Stimulated activated CD8-positive, alpha-beta memory T cell treated with anti-CD3 and anti-CD28 coated beads, Interleukin-4, amount 100 ng/mL, for 24 hours (primary cell): ENCODE measurements around the gene PAPPA.

ENCODE experiments used
- DNase-seq: peaks from one replicate; pipeline ENCODE4 v3.0.0-alpha.2; 2020; ENCODE audit warnings: low read depth

PAPPA gene

DNA sequence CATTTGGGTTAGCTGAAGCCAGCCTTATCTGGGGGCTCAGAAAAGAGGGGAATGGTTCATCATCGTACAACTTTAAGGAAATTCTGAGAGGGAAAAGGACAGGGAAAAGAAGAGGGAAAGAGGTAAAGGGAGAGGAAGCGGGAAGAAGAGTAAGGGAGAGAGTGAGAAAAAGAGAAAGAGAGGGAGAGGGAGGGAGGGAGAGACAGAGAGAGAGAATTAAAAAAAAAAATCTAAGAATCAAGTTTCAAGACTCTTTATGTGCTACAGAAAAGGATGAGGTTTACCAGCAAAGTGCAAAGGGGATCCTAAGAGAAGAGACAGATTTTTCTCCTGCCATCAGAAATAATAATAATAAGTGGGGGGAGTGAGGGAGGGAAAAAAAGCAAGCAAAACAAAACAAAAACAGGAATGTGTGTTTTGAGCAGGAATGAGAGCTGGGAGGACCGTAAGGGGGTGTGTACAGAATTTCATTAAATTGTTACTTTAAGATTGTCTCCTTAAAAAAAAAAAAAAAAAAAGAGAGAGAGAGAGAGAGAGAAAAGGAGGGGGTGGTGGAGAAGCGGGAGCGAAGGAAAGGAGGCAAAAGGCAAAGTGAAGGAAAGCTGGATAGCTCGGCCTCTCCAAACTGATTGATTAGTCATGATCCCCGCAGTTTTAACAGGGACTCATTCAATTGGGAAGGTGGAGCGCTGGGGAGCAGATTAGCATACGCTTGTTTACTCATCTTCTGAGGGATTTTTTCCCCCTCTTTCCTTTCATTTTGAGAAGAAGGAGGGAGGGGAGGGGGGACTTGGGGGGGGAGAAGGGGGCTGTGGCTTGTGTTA is 438 bp upstream of the PAPPA start:
- no peak for DNase-seq

DNA sequence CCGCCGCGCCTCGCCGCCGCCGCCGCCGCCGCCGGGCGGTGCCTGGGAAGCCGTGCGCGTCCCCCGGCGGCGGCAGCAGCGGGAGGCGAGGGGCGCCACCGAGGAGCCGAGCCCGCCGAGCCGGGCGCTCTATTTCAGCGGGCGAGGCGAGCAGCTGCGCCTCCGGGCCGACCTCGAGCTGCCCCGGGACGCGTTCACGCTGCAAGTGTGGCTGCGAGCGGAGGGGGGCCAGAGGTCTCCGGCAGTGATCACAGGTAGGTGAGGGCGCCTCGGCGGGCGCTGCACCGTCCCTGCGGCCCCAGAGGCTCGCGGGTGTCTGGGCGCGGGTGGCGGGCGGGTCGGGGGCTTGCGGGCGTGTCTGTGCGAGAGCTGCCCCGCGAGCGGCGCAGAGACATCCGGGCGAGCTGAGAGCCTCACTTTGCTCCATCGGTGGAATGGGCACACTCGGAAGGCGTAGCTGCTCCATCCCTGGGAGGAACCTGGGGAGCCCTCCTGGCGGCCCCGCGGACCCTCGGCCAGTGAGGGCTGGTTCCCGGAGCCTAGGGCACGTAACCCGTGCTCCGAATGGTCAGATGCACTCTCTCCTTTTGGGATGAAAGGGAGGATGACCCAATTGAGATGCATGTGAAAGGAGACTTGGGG is 864 bp downstream of the PAPPA start:
- no peak for DNase-seq

DNA sequence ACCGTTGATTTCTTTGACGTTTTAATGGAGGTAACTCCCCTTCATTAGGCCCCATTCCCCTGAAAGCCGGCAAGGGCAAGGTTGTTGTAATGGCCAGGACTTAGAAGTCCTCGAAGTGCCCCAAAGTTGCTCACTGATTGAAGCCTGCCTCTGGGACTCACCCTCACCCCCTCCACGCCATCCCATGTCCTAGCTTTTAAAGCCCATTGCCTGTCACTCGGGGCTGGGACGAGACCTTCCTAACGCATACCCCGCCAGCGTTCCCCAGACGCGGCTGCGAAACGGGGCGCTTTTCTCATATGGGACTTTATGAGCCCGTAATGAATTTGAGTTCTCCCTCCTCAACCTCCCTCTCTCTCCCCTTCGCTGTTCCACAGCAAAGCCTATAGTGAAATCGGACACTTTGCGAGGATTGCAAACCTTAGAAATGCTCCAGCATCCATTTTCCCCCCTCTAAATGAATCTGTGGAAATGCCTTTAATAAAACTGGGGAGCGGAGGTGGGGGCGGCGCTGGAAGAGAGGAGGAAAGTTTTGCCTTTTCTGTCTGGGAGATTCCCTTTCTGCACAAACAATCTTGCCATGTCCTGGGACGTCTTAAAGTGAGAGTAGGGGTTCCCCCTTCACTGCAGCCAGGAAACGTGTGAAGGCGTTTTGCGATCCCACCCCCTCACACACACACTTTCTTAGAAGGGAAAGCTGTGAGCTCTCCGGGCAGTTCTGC is 1.5 kb downstream of the PAPPA start:
- DNase-seq, result no peak

DNA sequence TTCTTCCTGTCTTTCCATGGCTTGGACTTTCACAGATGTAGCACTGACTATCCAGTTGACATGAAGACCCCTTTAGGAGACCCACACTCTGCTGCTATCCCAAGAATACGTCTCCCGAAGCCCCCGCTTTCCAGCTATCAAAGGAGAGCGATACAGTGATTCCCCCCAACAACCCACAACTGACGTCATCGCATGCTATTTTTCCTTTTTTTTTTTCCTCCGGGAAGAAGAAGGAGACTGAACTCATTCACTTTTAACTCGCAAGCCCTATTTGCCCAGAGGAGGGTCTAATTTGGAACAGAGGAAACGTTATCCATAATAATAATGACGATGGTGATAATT is 2.1 kb downstream of the PAPPA start:
- no peak for DNase-seq

DNA sequence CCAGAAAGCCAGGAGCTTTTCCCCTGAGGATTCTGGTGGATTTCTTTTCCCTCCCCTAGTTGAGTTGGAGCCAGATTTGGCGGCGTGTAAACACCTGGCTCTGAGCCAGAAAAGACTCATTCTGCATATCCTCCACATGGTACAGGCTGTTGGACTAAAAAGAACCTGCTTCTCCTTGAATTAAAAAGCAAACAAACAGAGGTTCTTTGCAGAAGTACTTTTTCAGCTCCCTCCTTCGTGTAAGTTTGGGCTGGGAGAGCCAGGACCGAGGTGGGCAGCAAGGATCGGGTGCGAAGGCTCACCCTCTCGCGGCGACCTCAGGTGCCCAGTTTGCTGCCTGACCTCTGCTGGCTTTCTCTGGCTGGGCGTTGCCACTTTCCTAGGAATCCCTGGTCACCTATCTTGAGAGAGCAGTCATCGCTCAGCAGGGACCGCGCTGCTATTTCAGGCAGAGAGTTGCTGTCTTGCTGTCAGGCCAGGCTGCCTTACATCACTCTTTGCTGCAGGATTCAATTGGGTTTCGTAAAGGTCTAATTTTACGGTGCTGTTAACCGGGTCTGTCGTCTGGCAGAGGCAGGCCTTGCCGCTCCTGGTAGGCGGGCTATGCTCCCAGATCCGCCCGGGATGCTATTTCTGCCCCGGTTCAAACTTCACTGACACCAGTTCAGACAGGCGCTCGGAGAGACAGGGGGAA is 3.2 kb downstream of the PAPPA start:
- no peak for DNase-seq

DNA sequence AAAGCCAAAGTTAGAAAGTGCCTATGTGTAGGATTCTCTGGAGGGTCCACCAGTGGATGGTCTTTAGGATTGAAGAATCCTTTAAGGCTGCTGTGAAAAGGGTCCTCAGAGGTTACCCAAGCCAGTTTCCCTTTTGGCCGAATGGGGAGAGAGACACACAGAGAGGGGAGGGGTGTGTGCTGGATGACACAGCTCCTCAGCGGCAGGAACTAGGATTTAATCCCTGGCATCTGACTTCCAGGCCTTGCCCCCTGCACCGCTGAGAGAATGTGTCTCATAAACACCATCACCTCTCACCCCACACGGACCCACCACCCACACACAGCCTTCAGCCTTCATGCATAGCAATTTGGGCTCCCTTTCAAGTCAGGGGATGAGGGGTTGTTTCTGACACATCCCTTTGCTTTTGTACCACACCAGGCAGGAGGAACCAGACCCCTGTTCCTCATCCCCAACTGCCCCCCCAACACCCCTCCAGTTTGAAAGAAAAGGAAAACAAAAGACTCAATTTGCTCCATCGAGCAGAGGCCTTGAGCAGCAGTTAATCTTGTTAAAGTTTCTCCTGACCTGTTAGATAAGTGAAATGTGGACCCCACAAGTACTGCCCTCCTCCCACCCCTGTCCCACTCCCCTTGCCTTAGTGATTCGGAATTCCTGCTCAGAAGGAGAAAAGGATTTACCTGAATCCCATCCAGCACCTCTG is 4.0 kb downstream of the PAPPA start:
- no peak for DNase-seq

DNA sequence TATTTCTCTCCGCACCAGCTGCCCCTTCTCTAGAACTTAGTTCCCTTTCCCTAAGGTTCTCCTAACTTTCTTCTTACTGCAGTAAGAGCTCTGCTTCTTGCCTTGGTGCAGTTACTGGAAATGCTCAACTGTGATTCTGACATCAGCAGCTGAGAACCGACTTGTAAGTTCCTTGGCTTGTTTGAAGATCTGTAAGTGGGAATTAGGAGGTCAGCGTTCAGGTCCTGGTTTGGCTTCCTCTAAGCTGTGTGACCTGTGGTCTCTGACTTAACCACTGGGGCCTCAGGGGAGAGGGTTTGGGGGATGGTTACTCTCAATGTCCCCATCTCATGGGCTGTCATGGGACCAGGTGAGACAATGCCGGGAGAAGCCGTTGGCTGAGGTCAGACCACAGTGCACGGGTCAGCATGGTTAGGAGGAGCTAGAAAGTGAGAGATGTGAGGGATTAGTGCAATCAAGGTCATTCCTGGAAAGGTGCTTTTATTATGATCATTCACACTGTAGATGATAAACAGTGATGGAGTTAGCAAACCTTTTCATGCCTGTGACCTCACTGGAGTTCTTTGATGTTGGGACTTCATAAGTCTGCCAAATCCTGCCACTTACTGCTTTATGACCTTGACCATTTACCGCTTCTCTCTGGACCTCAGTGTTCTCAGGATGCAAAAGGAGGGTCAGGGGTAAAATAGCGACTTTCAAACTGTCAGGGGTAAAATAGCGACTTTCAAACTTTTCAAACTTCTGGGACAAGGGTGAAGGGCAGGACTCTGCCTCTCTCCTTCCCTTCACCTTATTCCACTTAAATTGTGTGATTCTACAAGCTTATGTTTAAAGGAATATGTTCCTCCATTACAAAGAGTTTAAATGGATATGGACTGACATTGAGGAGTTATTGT is 7.3 kb downstream of the PAPPA start:
- no peak for DNase-seq

DNA sequence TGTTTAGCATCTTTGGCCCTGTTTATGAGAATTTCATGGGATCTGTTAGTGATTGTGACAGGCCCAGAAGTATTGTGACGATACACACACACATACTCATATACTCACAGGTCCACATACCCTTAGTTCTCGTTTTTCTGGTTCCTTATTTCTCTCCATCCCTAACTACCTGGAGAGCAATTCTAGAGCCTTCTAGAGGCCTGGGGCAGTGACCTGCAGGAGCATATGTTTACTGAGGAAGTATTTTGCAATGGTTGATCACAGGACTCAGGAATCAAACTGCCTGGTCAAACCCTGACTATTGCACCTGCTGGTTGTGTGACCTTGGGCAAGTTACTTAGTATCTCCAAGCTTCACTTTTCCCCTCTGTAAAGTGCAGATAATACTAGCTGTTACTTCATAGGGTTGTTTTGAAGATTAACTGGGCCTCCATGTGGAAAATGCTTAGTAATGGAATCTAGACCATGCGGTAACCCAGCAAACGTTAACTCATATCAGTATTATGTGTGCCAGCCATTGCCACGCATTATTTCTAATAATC is 8.7 kb downstream of the PAPPA start:
- DNase-seq, result no peak

DNA sequence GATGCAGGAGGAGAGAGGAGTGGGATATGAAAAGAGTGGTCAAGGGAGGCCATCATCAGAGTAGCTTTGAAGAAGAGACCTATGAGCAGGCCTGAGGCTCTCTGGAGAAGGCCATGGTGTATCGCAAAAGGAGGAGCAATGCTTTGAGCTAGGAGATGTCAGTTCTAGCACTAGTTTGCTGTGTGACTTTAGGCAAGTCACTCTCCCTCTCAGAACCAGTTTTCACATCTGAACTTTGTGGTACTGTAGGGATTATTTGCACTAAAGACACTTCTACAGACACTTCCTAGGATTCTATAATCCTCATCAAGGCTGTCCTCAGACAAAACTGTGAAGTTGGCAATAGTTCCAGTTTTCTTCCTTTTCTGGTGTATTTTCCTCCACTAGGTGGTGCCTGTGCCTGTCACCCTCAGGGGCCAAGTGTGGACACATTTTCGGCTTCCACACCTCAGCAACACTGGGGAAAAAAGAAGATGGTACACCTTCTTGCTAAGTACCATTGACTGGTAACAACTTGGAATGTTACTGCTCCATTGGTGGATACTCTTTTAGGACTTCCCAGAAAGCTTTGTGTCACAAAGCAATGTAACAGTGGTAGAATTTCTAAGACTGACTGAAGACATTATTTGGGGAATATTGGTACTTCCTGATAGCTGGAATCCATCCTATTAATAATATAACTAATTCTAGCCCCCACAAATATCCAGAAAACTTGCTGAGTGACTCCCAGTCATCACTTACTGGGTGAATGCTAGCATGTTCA is 9.9 kb downstream of the PAPPA start:
- DNase-seq, result no peak

DNA sequence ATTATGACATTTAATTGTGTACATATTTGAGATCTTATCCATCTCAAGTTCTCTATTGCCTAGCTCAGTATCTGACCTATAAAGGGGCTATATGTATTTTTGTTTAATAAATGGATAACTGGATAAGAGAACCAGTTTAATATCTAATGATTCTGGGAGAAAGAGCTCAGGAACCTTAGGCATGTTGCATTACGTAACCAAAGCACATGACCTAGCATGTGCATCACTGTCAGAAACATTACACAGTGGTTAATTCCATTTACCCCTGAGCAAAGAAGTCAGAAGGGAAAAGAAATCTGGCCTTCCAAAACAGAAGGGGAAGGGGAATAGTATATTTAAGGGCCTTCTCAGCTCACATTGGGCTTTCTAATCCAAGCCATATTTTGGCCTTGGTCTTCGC is 12.3 kb downstream of the PAPPA start:
- DNase-seq, result no peak

DNA sequence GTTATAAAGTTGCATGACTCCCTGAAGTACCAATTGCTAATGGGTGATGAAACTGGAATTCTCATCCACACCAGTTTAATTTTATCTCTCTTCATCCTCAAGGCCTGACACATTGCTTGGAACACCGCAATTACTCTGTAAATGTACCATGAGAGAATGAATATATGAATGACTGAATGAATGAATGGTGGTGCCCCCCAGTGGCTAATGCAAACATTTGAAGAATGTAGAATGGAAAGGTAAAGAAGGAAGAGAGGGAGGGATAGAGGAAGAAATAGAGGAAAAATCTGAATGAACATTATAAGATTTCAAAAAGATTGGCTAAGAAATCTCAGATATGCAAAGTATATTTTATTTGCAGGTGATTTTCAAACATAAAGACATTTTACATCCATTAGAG is 13.1 kb downstream of the PAPPA start:
- no peak for DNase-seq

DNA sequence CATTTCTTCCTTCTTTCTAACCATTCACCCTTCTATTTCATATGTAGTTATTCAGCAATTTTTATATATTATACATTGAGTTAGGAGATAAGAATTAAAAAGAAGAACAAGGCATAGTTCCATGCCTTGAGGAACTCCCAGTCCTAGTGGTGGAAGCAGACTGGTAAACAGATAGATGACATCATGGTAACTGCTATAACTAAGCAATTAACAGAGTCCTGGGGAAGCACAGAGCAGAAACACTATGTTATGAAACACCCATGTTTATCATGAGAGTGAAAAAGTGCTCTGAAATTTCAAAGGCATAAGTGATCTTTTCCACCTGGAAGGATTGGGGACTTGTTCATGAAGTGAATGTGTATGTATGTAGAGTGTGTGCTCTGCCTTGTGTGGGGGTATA is 14.6 kb downstream of the PAPPA start:
- no peak for DNase-seq

DNA sequence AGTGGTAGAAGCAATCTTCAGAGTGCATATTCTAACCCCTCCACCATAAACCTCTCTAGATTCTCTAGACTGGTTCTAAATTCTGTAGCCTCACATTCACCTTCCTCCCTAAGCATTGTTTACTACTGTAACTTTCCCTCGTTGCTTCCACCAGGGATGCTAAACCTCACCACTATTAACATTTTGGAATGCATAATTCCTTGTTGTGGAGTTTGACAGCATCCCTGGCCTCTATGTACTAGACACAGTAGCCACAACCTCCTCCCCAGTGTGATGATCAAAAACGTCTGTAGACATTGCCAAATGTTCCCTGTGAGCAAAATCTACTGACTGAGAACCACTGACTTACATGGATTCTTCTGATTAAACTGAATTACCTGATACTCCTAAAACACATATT is 18.6 kb downstream of the PAPPA start:
- DNase-seq, result no peak

DNA sequence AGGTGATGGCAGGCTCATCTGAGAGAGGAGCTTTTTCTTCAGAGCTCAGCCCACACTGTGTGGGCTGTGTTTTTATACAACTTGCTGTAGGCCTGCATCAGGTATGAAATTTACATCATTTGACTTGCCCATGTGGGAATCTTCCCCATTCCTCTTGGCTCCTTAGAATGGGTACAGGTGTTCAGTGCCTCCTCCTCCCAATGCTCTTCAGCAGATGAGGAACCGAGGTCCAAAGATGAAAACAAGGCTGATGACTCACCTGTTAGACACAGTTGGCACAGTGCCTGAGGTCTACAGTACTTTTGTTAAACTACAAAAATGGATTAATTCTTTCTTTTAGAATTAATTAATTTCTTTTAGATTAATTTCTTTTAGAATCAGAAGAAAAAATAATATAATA is 20.8 kb downstream of the PAPPA start:
- no peak for DNase-seq

DNA sequence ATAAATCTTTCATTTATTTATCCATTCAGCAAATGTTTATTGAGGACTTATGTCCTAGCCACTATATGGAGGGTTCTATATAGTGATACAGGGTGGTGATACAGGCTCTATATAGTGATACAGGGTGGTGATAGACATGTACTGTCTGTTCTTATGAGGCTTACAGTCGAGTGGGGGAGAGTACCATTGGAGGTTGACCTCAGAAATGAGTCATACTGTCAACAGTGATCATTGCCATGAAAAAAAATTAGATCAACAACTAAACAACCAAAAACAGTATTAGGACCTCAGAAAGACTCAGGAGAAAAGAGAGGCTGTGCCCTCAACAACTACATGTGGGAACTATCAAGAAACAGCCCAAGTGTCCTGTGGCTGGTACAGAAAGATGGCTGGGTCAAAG is 22.0 kb downstream of the PAPPA start:
- DNase-seq, result no peak

DNA sequence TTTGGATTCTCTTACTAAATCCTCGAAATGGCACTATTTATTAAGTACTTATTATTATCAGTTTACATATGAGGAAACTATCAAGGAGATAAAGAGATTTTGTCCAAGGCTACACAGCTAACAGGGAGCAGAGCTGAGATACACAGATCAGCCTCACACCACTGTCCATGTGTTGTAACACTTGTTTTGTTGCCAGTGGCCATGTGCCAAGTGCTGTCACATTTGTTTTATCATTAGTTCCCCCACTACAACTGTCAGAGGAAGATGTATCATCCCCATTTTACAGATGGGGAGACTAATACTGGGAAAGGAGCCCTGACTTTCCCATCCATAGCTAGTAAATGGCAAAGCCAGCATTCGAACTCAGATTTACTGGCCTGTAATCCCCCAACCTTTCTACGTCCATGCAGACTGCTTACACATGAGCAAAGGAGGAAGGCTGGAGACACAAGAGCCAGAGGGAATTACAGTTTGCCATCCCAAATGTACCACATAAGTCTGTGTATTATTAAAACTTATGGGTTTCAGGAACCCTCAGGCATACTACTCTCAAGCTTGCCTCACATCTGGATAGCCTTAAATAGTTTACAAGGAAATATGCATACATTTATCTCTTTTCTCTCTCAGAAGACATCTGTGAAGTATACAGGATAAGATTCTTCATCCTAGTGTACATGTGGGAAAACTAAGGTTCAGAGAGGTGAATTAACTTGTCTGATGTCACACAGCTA is 25.1 kb downstream of the PAPPA start:
- no peak for DNase-seq

DNA sequence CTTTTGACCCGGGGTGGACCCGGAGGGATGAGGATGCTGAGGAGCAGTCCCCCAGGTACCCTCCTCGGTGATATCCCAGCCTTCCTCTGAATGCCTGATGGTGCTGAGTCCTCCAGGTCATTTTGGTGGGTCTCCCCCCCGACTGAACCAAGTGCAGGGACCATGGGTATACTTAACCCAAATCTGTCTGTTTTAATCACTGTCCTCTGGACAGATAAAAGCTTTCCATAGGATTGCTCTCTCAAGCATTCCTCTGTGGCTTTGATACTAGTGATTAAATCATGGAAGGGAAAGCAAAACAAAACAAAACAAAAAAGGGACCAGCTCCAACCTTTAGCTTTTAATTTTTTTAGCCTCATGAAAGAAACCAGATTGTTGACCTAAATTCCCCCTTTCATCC is 26.0 kb downstream of the PAPPA start:
- no peak for DNase-seq

DNA sequence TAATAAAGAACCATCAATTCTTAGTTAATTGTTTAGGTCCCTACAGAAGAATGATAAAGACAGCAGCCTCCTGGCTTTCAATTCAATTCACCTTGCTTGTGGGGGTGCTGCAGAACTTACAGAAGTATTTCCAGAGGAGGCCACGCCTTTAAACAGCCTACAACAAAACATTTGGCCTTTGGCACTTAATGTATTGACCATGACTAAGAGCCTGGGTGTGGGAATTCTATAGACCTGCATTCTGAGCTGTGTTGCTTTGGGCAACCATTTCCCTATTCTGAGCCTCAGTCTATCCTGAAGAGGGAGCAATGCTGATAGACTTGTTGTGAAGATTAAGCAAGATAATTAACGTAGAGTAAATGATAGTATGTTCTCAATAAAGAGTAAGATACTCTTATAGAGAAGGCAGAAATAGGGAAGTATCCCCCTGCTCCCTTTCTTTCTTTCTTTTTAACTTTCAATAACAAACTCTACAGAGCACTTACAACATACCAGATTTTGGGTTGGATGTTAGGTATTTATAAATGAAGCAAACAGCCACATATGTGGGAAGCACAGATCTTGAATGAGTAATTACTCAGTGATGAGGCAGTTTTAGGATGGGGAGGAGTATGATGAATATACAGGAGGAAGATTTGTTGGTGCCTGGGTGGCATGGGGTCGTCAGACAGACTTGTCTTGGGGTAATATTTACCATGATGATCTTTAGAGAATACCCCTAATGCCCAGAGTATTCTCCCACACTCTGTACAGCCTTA is 28.4 kb downstream of the PAPPA start:
- no peak for DNase-seq

DNA sequence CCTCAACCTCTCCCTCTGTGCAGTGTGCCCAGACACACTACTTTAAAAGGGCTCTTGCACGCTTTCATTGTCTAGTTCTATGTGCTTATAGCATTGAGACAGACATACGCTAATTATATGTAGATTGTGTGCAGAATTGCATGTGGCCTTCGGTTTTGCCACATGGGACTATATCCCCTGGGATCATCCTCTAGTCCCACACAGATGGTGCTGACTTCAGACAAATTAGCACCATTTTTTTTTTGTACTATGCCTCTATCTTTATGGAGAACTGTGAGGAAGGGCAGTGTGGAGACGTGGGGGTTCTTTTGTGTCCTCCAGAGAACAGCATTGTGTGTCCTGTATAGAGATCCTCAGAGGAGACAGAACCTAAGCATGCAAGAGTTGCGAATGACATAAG is 29.3 kb downstream of the PAPPA start:
- DNase-seq, result no peak
